Ramos (cell line): Measurements from ENCODE around the gene ERICH6B.

Source experiments
- in situ Hi-C: fragments of 300-500 bp; cut with MboI; formaldehyde crosslinking; loops from one replicate; pipeline ENCODE4 v1.14.3; 2022; ENCODE audit warnings: low sequenced_read_pairs; ENCODE audit not compliant: unreplicated experiment

ERICH6B gene

GRCh38 chr13:45545686-45546409 is 69.7 kb downstream of the ERICH6B start:
- in situ Hi-C loops, result no loop called here

GRCh38 chr13:45544520-45544919 is 71.0 kb downstream of the ERICH6B start:
- in situ Hi-C loops, result no loop called here

GRCh38 chr13:45542878-45543277 is 72.7 kb downstream of the ERICH6B start:
- in situ Hi-C loops, result no loop called here

GRCh38 chr13:45542391-45542790 is 73.1 kb downstream of the ERICH6B start:
- in situ Hi-C loops, result no loop called here

DNA sequence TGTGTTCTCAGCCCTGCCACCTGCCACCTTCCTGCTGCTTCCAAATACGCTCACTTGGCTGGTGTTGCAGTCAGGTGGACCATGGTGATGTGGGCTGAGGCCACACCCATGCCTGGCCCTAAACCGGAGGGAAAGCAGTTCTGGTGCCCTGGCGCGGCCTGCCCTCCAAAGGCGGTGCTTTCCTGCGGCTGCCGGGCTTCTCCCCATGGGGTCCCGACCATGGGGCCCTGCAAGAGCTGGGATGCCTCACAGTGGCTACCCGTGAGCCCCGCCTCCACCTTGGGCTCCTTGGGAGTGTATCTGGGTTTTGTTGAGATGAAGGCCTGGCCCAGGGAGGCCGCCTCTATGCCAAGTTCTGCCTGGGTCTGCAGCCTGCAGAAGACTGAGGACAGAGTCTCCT is 73.7 kb downstream of the ERICH6B start:
- in situ Hi-C loops, result no loop called here

DNA sequence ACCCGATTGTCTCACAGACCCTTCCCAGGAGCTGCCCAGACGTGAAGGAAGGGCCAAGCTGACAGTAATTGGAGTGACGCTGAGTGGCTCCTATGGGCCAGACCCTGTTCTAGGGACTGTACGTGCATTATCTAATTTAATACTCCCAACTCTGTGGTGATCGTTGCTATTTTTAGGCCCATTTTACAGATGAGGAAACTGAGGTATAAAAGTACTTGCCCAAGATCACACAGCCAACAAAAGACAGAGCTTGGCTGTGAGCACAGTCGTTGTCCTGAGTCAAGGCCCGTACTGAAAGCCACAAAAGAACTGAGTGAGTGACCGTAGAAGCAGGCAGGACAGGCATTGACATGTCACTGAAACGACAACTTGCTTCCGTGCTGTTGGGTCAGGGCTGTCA is 74.7 kb downstream of the ERICH6B start:
- in situ Hi-C loops, result no loop called here

- in situ Hi-C loops, result no loop called here
Measured at GRCh38 chr13:45540195-45540594, 75.3 kb downstream of the ERICH6B start.

GRCh38 chr13:45538382-45538781 is 77.2 kb downstream of the ERICH6B start:
- in situ Hi-C loops, result no loop called here

- in situ Hi-C loops, result no loop called here
Measured at GRCh38 chr13:45537516-45537915, 78.0 kb downstream of the ERICH6B start.

GRCh38 chr13:45536224-45536623 is 79.3 kb downstream of the ERICH6B start:
- in situ Hi-C loops, result no loop called here

DNA sequence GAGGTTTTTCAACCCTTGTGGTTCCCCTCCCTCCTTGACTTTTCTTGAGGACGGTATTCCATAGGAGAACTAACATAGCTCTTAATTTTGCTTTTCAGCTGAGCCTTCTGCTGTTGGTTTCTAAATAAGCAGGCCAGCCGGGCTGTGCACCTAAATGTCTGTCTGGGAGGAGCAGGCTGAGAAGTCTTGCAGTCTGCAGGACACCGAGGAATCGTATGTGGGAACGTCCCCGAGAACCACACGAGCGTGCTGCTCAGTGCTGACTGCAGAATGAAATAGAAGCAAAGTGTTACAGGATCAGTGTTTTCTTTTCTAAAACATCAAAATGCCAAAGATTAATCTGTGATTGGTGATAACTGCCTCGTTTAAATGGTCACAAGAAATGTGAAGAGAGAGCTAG is 80.9 kb downstream of the ERICH6B start:
- in situ Hi-C loops, result no loop called here

DNA sequence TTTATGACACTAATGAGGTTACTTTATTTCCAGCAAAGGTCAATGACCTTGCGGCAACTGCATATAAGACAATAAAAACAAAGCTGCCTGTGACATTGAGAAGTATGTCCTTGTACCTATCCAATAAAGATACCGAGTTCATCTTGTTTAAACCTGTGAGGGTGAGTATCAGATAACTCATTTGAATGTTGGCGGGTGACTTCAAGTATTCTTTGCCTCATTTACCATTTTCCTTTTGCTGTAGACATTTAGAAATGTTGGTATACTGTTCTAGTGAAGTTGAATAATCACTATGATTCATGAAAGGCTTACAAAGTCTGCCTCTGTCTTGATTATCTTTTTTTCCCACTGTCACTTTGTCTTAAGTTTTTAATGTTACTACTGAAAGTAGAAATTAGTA is 85.8 kb downstream of the ERICH6B start:
- in situ Hi-C loops, result no loop called here

GRCh38 chr13:45527699-45528462 is 87.7 kb downstream of the ERICH6B start:
- in situ Hi-C loops, result no loop called here

DNA sequence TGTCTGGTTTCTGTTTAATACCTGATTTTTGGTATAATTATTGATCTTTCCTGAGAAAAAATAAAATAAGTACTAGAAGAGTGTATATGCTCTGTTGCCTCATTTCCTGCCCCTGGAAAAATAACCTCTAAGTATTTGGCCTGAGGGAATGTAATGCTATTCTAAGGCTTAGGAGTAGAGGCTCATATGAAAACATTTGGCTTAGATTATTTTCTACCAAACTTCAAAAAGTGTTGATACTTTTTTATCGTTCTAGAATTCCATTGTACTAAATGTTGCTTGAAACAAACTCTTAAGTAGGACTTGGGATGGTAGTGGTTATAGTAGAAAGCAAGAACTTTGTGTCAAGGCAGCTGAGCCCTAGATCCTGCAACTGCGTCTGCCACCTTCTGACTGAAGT is 93.0 kb downstream of the ERICH6B start:
- in situ Hi-C loops, result loop anchor here (25.0 kb wide), 1 partner anchor 790 kb away; no protein-coding TSS in a partner anchor

DNA sequence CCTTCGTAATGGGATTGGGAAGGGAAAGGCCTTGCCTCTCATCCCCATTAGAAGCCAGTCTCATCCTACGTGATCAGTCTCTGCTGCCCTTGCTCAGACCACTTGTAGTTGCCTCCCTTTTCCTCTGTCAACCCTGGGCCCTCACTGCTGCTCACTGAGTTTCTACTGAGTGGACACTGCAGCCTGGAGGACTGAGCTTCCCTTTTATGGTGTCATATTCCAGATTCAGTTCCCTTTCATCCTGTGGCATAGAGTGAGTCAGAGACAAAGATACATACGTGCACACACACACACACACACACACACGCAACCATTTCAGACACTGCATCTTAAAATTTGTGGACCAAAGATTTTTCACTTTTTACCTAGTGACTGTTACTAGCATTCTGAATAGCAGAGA is 94.2 kb downstream of the ERICH6B start:
- in situ Hi-C loops, result loop anchor here (25.0 kb wide), 1 partner anchor 791 kb away; no protein-coding TSS in a partner anchor

- in situ Hi-C loops, result loop anchor here (25.0 kb wide), 1 partner anchor 793 kb away; no protein-coding TSS in a partner anchor
Measured at GRCh38 chr13:45519493-45519892, 96.0 kb downstream of the ERICH6B start.

DNA sequence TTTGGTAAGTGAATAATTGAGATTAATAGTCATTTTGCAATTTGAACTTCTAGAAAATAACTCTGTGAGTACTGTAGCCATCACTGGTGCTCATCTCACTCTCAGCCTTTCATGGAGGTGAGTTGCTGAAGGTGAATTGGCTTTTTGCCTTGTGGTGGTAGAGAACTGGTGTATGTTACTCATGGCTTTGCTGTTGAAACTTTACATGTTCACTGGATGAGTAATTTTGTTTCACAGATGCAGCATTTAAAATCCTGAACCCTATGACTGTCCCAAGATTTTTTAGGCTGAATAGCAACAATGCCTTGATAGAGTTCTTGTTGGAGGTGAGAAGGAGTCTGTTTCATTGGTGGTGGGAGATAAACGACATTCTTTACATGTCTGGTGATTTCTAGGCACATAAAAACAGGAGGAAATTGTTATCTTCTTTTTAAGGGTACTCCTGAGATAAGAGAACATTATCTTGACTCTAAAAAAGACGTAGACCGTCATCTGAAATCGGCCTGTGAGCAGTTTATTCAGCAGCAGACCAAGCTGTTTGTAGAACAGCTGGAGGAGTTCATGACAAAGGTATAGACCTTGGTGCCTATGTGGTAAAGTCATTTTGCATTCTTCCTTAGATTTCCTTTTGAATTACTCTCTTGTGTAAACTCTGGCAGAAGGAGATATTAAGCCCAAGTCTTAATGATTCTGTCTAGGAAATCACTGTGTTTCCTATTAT is 96.9 kb downstream of the ERICH6B start:
- in situ Hi-C loops, result loop anchor here (25.0 kb wide), 1 partner anchor 794 kb away; no protein-coding TSS in a partner anchor

DNA sequence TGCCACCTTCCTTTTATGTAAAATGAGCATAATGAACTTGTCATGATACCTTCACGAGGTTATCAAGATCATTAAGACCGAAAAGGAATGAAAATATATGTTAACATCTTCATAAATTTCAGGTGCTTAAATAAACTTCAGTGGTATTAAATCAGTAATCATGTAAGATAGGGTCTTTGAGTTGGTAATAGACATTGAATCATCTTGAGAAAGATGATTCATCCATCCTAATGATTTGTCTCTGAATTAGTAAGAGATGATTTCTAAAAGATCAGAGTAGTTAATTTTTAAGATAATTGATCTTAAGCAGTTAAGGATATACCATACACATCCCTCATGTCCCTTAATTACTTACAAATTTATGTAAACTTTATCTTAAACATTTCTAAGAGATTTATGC is 98.8 kb downstream of the ERICH6B start:
- in situ Hi-C loops, result loop anchor here (25.0 kb wide), 1 partner anchor 796 kb away; no protein-coding TSS in a partner anchor

- in situ Hi-C loops, result loop anchor here (25.0 kb wide), 1 partner anchor 800 kb away; no protein-coding TSS in a partner anchor
Measured at GRCh38 chr13:45512098-45512496, 103.4 kb downstream of the ERICH6B start.

DNA sequence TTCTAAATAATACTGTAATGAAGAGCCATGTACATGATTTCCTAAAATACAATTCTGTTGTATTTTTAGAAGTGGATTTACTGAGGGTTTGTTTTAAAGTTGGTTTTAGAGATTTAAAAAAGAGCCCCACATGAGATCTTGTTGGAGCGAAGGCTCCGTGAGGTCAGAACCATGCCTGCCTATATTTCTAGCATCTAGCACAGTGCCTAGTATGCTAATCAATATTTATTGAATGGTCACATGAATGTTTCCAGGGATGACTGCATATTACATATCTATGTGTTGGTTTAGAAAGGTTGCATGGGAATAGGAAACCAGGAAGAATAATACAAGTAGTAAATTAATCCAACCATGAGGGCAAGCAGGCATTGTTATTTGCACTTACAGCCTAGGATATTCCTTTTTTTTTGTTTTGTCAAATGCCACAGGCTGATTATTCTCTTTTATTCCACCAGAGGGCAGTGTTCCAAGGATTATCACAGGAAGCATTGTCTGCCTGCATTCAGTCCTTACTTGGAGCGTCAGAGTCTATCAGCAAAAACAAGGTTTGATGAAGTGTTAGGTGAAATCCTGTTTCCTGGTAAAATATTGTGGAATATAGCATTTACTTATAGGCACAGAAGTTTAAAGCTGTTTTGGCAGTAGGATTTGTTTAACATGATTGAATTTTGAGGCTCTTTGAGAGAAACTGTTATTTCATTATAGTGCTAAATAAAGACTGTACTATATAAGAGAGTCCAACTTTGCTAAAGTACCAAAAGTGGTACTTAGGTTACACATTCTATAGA is 104.0 kb downstream of the ERICH6B start:
- in situ Hi-C loops, result loop anchor here (25.0 kb wide), 1 partner anchor 801 kb away; no protein-coding TSS in a partner anchor
